OCI-M1 (cell line): ENCODE results near the gene AOAH.

Source experiments
- DNase-seq: peaks from one replicate; lab custom pipeline; 2025; lab: John Stamatoyannopoulos, UW

Gene AOAH

DNA sequence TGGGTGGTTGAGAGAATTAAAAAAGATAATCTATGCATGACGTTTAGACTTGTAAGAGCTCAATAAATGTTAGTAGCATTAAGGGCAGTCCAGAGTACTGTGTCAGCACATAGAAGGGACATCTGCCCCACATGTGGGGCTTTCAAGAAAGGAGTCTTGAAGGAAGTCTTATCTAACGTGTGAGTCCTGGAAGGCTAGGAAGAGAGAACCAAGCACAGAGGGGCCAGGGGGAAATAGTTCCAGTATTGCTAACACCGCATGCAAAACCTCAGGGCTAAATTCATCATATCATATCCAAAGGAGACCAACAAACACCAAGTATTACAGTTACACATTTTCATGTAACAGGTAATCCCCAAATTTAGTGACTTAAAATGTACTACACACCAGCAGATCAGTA, 122.7 kb downstream of the AOAH start:
- DNase-seq = no peak

DNA sequence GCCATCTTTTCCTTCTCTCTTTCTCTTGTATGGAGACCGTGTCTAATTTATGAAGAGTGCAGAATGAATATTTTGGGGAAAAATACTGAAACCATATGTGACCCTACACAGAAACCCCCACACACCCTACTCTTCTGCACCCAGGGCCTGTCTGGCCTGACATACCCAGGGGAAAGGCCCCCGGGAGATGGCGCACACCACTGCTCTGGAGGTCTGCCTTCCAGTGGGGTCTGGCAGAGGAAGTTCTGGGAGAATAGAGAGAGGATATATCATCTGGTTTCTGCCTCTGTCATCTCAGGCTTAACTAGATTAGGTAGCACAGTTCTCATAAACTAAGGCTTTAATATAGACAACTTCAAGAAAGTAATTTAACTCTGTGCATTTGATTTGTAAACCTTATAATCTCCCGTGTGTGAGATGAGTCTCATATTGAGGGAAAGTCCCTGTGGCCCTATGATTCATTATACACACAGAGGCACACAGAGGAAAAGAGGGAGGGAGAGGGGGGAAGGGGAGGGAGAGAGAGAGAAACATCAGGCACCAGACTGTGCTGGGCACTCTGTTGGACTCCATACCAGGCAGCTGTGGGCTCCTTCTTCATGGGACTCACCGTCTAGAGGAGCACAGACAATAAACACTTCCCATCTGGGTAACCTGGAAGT, 123.3 kb downstream of the AOAH start:
- DNase-seq = no peak

GRCh38 chr7:36600314-36600682, 124.0 kb downstream of the AOAH start:
- no peak for DNase-seq

DNA sequence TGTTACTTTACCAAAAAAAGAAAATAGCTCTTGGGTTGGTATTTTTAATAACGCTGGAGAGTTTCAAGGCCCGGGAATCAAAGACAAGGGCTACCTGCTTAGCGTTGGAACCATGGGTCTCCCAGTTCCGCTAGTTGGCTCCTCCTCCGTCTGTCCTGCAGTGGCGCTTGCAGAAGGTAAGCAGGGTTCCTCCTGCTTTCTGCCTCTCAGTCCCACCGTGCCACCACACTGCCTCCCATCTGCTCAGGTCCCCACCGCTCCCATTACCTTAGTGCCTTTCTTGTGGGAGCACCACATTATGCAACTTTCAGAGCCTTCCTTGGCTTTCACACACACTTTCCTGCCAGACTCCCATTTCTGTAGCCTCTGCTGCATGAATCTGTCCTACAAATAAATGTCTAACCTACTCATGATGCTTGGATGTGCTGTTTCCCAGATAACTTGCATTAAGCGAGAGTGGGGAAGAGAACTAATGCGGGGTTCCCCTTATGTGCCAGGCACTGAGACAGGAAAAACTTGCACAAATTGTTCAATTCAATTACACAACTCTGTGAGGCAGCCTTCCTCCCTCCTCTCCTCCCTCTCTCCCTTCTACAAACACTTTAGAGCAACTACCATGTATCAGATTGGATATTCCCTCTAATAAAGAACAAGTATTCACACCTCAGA, 124.5 kb downstream of the AOAH start:
- DNase-seq = no peak

DNA sequence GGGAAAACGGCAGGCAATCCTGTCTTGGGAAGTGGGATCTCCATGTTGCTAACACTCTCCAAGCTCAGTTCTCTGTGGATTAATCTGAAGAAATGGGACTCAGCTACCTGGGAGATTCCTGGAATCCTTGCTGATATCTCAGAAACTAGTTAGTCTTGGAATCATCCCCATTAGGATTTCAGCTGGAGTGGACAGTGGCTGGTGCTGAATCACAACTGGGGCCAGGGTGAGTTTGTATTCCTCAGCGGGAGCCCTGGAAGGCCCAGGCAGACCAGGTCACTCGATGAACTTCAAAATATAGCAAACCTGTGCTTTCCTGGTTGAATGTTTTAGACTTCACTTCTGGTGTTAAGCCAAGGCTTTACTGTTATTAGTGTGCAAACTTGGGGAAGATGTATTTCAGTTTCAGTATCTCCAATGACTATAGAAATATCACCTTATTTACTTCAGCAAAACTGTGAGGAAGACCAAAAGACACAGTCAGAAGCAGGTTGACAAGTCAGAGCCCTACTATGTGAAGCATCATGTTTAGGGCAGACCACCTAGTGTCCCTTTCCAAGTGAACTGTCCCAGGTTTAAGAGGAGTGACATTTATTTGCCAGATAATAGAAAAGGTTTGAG, 126.1 kb downstream of the AOAH start:
- DNase-seq = no peak

DNA sequence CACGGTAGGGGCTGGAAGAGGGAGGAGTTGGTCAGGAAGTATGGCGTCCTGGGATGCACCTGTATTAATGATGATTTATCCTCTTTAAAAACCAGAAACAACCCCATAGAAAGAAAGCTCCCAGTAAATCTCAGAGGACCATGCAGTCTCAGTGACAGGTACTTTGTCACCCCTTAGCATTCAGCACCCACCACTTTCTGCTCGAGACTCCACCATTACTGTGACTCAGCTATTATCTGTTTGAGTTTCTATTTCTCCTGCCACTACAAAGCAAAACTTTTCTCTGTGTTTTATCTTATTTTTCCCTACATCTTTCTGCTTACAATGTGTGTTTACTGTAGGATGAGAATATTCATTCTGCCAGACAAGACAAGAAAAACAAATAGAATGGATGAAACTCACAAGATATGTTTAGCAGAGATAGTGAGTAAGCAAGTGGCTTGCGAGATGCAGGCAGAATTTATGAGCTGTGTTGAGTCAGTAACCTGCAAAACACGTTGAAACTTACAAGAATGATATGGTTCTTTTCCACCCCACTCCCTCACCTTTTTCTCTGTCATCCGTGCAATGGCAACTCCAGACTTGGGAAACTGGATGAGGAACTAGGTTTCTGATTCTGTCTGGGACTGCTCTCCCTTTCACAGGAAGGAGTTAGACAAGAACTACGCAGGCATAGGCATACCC, 127.1 kb downstream of the AOAH start:
- DNase-seq = no peak

GRCh38 chr7:36594445-36594844, 129.8 kb downstream of the AOAH start:
- DNase-seq = no peak

DNA sequence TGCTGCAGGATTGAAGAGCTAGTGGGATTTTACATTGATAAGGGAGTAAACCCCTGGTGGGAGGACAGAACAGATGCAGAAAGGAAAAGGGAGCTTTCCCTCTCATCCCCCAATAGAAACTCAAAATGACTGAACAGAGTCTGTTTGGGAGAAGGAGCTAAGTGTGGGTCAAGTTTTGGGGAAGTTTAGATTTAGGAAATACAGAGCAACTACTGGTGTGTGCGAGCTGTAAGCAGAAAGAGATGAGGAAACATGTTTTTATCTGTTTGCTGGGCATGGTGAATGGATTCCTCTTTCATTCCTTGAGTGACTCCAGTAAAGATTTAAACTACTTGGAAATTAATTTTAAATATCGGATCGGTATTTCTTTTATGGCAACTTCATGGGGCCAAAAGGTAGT, 132.7 kb downstream of the AOAH start:
- no peak for DNase-seq

- DNase-seq = no peak
Observed at GRCh38 chr7:36589391-36589790, 134.9 kb downstream of the AOAH start.

DNA sequence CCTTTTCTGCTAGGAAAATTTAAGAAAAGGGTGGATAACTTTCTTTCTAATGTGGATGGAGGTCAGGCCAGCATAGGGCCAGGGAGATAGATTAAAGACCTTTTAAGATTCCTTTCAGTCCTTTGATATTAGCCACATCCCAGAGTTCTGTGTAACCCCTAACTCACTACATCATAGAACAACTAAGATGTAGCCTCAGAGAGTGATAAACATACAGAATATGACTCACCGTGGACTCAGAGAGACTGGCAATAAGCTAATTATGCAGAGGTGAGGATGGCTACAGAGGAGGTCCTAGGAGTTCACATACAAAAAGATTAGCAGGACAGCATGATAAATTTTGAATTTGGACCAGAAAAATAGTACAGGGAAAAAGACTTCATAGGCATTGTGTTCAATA, 141.0 kb downstream of the AOAH start:
- no peak for DNase-seq

GRCh38 chr7:36575832-36576231, 148.5 kb downstream of the AOAH start:
- DNase-seq = no peak

GRCh38 chr7:36573066-36573465, 151.2 kb downstream of the AOAH start:
- DNase-seq = peak; percentile 24

GRCh38 chr7:36571190-36571560, 153.1 kb downstream of the AOAH start:
- peak; percentile 31 for DNase-seq

- DNase-seq = peak; percentile 76
Observed at GRCh38 chr7:36570528-36571189, 153.6 kb downstream of the AOAH start.

- no peak for DNase-seq
Observed at GRCh38 chr7:36568452-36568849, 155.8 kb downstream of the AOAH start.

- no peak for DNase-seq
Observed at GRCh38 chr7:36567699-36568451, 156.4 kb downstream of the AOAH start.

DNA sequence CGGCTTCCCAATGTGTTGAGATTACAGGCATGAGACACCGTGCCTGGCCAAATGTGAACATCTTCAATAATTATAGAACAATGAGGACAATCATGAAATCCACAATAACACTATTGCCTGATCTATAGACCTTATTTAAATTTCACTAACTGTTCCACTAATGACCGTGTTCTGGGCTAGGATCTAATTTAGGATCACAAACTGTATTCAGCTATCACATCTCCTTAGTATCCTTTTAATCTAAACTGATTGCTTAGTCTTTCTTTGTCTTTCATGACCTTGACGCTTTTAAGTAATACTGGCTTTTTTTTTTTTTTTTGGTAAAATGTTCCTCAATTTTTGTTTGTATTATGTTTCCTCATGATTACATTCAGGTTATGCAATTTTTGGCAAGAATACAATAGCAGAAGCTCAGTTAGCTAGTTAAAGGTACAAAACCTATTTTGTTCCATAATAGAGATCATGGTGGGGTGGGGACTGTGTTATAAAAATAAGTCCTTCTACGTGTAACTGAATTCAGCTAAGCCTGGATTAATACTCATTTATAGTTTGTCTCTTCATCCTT, 158.4 kb downstream of the AOAH start:
- DNase-seq = peak; percentile 58

DNA sequence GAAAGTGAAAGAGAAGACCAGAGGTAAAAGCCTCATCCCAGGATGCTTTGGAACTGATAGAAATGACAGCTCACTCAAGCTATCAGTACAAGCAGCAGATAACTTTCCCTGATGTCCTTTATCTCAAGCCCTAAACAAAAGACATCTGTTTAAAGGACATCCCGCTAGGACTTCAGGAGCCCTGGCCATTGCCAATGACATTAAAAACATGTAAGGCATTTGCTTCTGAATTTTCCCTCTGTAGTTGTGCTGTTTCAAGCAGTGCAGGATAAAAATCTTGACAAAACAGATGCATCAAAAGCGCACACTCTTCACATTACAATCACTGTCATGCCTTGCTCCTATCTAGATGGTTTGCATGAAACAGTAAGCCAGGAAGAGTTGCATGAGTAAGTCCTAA, 159.8 kb downstream of the AOAH start:
- DNase-seq = peak; percentile 67

DNA sequence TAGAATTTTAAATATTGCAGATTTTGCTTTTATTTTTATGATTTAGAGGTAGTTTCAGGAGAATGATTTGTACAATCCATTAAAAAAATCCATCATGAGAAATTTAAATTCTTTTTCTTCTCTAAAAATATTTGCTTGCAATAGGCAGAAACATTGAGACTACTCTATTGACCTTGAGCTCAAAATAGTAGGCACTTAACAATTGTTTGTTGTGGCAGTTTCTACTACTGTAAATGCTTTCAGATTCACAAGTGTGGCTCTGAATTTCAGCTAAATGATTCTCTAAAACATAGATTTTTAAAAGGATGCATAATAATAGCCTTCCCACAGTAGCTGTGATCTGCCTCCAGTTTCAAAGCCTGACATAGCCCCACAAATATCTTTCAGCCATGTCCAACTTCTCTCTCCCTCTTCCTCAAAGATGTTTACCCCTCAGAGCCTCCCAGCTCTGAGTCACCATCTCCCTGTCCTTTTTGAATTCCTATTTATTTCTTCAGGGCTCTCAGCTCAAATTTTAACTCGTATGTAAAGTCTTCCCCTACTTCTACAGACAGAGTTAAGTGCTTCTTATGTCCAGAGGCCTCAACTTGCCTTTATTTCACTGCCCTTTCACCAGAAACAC, 160.5 kb downstream of the AOAH start:
- peak; percentile 46 for DNase-seq

DNA sequence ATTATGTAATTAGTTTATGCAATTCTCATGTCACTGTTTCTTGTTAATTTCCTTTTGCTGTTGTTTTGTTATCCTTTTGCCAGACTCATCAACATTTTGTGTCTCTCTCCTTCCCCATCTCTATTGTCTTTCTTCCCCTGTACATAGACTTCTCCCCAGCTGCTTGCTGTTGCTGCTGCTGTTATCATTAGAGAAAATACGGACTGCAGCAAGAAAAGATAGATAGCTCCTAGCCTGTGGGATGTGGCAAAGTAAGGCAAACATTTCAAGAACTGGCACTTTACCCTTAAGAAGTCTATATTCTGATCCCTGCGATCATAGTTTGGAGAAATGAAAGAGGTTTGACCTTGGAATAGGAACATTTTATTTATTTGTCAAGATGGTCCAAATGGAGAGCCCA, 162.2 kb downstream of the AOAH start:
- DNase-seq = no peak

GRCh38 chr7:36549029-36549428, 175.3 kb downstream of the AOAH start:
- no peak for DNase-seq
